DND-41 (cell line): ENCODE measurements around the gene CALB2.

Experiments used
- ATAC-seq: fragments of 200-7000 bp; cut with Tn5 transposase; 3 replicates; pipeline ENCODE4 v1.9.1; 2021; ENCODE audit warnings: low read depth; ENCODE audit not compliant: insufficient read depth
- DNase-seq: peaks from one replicate; pipeline ENCODE4 v3.0.0-alpha.2; 2020
- H2AFZ ChIP-seq: 2 replicates; pipeline ENCODE4 v1.6.0; 2012; ENCODE audit warnings: low read depth, low read length
- H3K27ac ChIP-seq: 2 replicates; pipeline ENCODE4 v1.5.1; 2012; ENCODE audit warnings: low read length, inconsistent platforms
- H3K27me3 ChIP-seq: fragments of 200-600 bp; sonication (generic); 2 replicates; pipeline ENCODE4 v1.6.0; 2012; ENCODE audit warnings: low read length, mild to moderate bottlenecking, inconsistent platforms; ENCODE audit not compliant: insufficient read depth, poor library complexity
- H3K36me3 ChIP-seq: 2 replicates; pipeline ENCODE4 v1.5.1; 2012; ENCODE audit warnings: low read length, inconsistent platforms; ENCODE audit not compliant: insufficient read depth
- H3K4me1 ChIP-seq: 2 replicates; pipeline ENCODE4 v1.5.1; 2012; ENCODE audit warnings: mild to moderate bottlenecking, low read length; ENCODE audit not compliant: insufficient read depth
- H3K4me2 ChIP-seq: 2 replicates; pipeline ENCODE4 v1.6.0; 2012; ENCODE audit warnings: mild to moderate bottlenecking, moderate library complexity, low read length, inconsistent platforms; ENCODE audit not compliant: insufficient read depth
- H3K4me3 ChIP-seq, 2 experiments: fragments of 200-600 bp in 1 of 2; shearing (Covaris generic) in 1 of 2; 2 replicates each; pipeline ENCODE4 v1.5.1; 2012 to 2016; ENCODE audit warnings: inconsistent platforms in 2 of 2, low read length in 2 of 2, mild to moderate bottlenecking in 2 of 2, low read depth in 1 of 2, moderate library complexity in 1 of 2
- H3K79me2 ChIP-seq: 2 replicates; pipeline ENCODE4 v1.6.0; 2012; ENCODE audit warnings: low read length, inconsistent platforms; ENCODE audit not compliant: insufficient read depth
- H3K9ac ChIP-seq: 2 replicates; pipeline ENCODE4 v1.6.0; 2012; ENCODE audit warnings: low read depth, mild to moderate bottlenecking, inconsistent platforms, low read length, moderate library complexity
- H3K9me3 ChIP-seq: 2 replicates; pipeline ENCODE4 v1.5.1; 2012; ENCODE audit warnings: low read length, moderate library complexity, mild to moderate bottlenecking, inconsistent platforms; ENCODE audit not compliant: insufficient read depth, severe bottlenecking
- H4K20me1 ChIP-seq: 2 replicates; pipeline ENCODE4 v1.6.0; 2012; ENCODE audit warnings: low read length; ENCODE audit not compliant: insufficient read depth
- CTCF ChIP-seq: IDR thresholded peaks from 2 replicates; pipeline ENCODE4 v1.5.1; 2012; ENCODE audit warnings: borderline replicate concordance, low read length, moderate library complexity, mild to moderate bottlenecking; ENCODE audit not compliant: poor library complexity, severe bottlenecking; ENCODE audit errors: extremely low read depth
- EZH2 ChIP-seq: IDR thresholded peaks from 3 replicates; pipeline ENCODE4 v1.6.1; 2012; ENCODE audit warnings: borderline replicate concordance, low read depth, mild to moderate bottlenecking, moderate library complexity, low read length, inconsistent platforms; ENCODE audit not compliant: severe bottlenecking

Gene CALB2

GRCh38 chr16:71402674-71403073 is 44.2 kb downstream of the CALB2 start:
- H3K4me1 ChIP-seq: no peaks in the 10 kb centered on the region
- no peak overlapping the region for H3K9ac ChIP-seq
- TF ChIP-seq CTCF (no peak), EZH2 (no peak)
- H4K20me1 ChIP-seq: no peaks in the 10 kb centered on the region
- H3K9me3 ChIP-seq: no peaks in the 10 kb centered on the region
- H3K27ac ChIP-seq: no peak overlapping the region
- H3K36me3 ChIP-seq: no peaks in the 10 kb centered on the region
- no peak overlapping the region for H2AFZ ChIP-seq
- no peaks in the 10 kb centered on the region for H3K79me2 ChIP-seq
- H3K4me3 ChIP-seq: no peak overlapping the region
- DNase-seq (no peak), ATAC-seq (no peak)
- no peak overlapping the region for H3K4me2 ChIP-seq
- peaks cover 16% of the 10 kb centered on the region for H3K27me3 ChIP-seq

- TF ChIP-seq CTCF: no peak
- no peak for TF ChIP-seq EZH2
- no peak overlapping the region for H3K9ac ChIP-seq
- no peak overlapping the region for H2AFZ ChIP-seq
- DNase-seq (no peak), ATAC-seq (no peak)
- H3K4me1 ChIP-seq: no peaks in the 10 kb centered on the region
- H3K27ac ChIP-seq: no peak overlapping the region
- H3K4me3 ChIP-seq: no peak overlapping the region
- no peaks in the 10 kb centered on the region for H3K9me3 ChIP-seq
- peaks cover 18% of the 10 kb centered on the region for H3K27me3 ChIP-seq
- H4K20me1 ChIP-seq: no peaks in the 10 kb centered on the region
- H3K79me2 ChIP-seq: no peaks in the 10 kb centered on the region
- no peaks in the 10 kb centered on the region for H3K36me3 ChIP-seq
- no peak overlapping the region for H3K4me2 ChIP-seq
Measured at GRCh38 chr16:71404364-71404763, 45.8 kb downstream of the CALB2 start.

- no peak overlapping the region for H3K4me3 ChIP-seq
- H2AFZ ChIP-seq: no peak overlapping the region
- H3K27me3 ChIP-seq: peaks cover 18% of the 10 kb centered on the region
Measured at GRCh38 chr16:71406316-71406715, 47.8 kb downstream of the CALB2 start.

More at GRCh38 chr16:71406316-71406715, 47.8 kb downstream of the CALB2 start:
- no peak overlapping the region for H3K4me2 ChIP-seq
- no peak overlapping the region for H3K27ac ChIP-seq
- H3K9me3 ChIP-seq: no peaks in the 10 kb centered on the region
- no peak overlapping the region for H3K9ac ChIP-seq
- no peaks in the 10 kb centered on the region for H3K79me2 ChIP-seq
- H4K20me1 ChIP-seq: no peaks in the 10 kb centered on the region
- ATAC-seq (no peak), DNase-seq (no peak)
- no peaks in the 10 kb centered on the region for H3K36me3 ChIP-seq
- TF ChIP-seq EZH2 (no peak), CTCF (no peak)
- no peaks in the 10 kb centered on the region for H3K4me1 ChIP-seq
